ENCODE data around the gene IFI44.

The IFI44 gene

GRCh38 chr1:78678324-78678723, 28.7 kb downstream of the IFI44 start:
- Histone ChIP-seq H3K27me3 (ENCODE audit: insufficient read depth, insufficient read length) (no peaks in the 10 kb centered on the region), H3K36me3 (ENCODE audit: insufficient read depth, insufficient read length, low read length) (no peaks in the 10 kb centered on the region), H3K9me3 (ENCODE audit: insufficient read depth, low read length) (no peaks in the 10 kb centered on the region), H3K9ac (ENCODE audit: insufficient read length, low read depth) (no peak overlapping the region), H3K4me3 (ENCODE audit: insufficient read length, low read depth) (no peak overlapping the region), H3K4me1 (ENCODE audit: insufficient read depth, insufficient read length) (no peaks in the 10 kb centered on the region)
- DNase-seq (ENCODE audit: low read depth, low spot score): no peak
- TF ChIP-seq SUZ12 (IDR thresholded peaks at IDR 0.05; ENCODE audit: extremely low read depth, insufficient read depth, insufficient read length) (no peak), ZNF274 (IDR thresholded peaks at IDR 0.05; ENCODE audit: low read depth, low read length) (no peak), YY1 (IDR thresholded peaks at IDR 0.05; ENCODE audit: insufficient read depth, insufficient read length) (no peak)

- H3K9ac ChIP-seq (ENCODE audit: insufficient read length, low read depth): no peak overlapping the region
- H3K36me3 ChIP-seq (ENCODE audit: insufficient read depth, insufficient read length, low read length): no peaks in the 10 kb centered on the region
- no peaks in the 10 kb centered on the region for H3K27me3 ChIP-seq (ENCODE audit: insufficient read depth, insufficient read length)
- H3K4me1 ChIP-seq (ENCODE audit: insufficient read depth, insufficient read length): no peaks in the 10 kb centered on the region
- H3K9me3 ChIP-seq (ENCODE audit: insufficient read depth, low read length): no peaks in the 10 kb centered on the region
- no peak for TF ChIP-seq ZNF274 (IDR thresholded peaks at IDR 0.05; ENCODE audit: low read depth, low read length)
- H3K4me3 ChIP-seq (ENCODE audit: insufficient read length, low read depth): no peak overlapping the region
- no peak for DNase-seq (ENCODE audit: low read depth, low spot score)
Measured at GRCh38 chr1:78681265-78681664, 31.6 kb downstream of the IFI44 start.

- H3K9ac ChIP-seq (ENCODE audit: insufficient read length, low read depth): no peak overlapping the region
- H3K9me3 ChIP-seq (ENCODE audit: insufficient read depth, low read length): no peaks in the 10 kb centered on the region
- TF ChIP-seq YY1 (IDR thresholded peaks at IDR 0.05; ENCODE audit: insufficient read depth, insufficient read length) (no peak), ZNF274 (IDR thresholded peaks at IDR 0.05; ENCODE audit: low read depth, low read length) (no peak), SUZ12 (IDR thresholded peaks at IDR 0.05; ENCODE audit: extremely low read depth, insufficient read depth, insufficient read length) (no peak)
- no peaks in the 10 kb centered on the region for H3K27me3 ChIP-seq (ENCODE audit: insufficient read depth, insufficient read length)
- H3K36me3 ChIP-seq (ENCODE audit: insufficient read depth, insufficient read length, low read length): no peaks in the 10 kb centered on the region
- no peaks in the 10 kb centered on the region for H3K4me1 ChIP-seq (ENCODE audit: insufficient read depth, insufficient read length)
- no peak for DNase-seq (ENCODE audit: low read depth, low spot score)
- H3K4me3 ChIP-seq (ENCODE audit: insufficient read length, low read depth): no peak overlapping the region
Measured at GRCh38 chr1:78682496-78682895, 32.9 kb downstream of the IFI44 start.

- Histone ChIP-seq H3K9ac (ENCODE audit: insufficient read length, low read depth) (no peak overlapping the region), H3K36me3 (ENCODE audit: insufficient read depth, insufficient read length, low read length) (no peaks in the 10 kb centered on the region), H3K9me3 (ENCODE audit: insufficient read depth, low read length) (no peaks in the 10 kb centered on the region), H3K4me3 (ENCODE audit: insufficient read length, low read depth) (no peak overlapping the region), H3K27me3 (ENCODE audit: insufficient read depth, insufficient read length) (no peaks in the 10 kb centered on the region), H3K4me1 (ENCODE audit: insufficient read depth, insufficient read length) (no peaks in the 10 kb centered on the region)
- no peak for TF ChIP-seq YY1 (IDR thresholded peaks at IDR 0.05; ENCODE audit: insufficient read depth, insufficient read length)
- TF ChIP-seq ZNF274 (IDR thresholded peaks at IDR 0.05; ENCODE audit: low read depth, low read length): no peak
- no peak for TF ChIP-seq SUZ12 (IDR thresholded peaks at IDR 0.05; ENCODE audit: extremely low read depth, insufficient read depth, insufficient read length)
- no peak for DNase-seq (ENCODE audit: low read depth, low spot score)
Measured at GRCh38 chr1:78683079-78683478, 33.4 kb downstream of the IFI44 start.

- Histone ChIP-seq H3K27me3 (ENCODE audit: insufficient read depth, insufficient read length) (no peaks in the 10 kb centered on the region), H3K9me3 (ENCODE audit: insufficient read depth, low read length) (peaks cover 9% of the 10 kb centered on the region; the same call in 1 of the 2 replicates), H3K4me3 (ENCODE audit: insufficient read length, low read depth) (no peak overlapping the region), H3K36me3 (ENCODE audit: insufficient read depth, insufficient read length, low read length) (no peaks in the 10 kb centered on the region), H3K4me1 (ENCODE audit: insufficient read depth, insufficient read length) (no peaks in the 10 kb centered on the region), H3K9ac (ENCODE audit: insufficient read length, low read depth) (no peak overlapping the region)
- no peak for DNase-seq (ENCODE audit: low read depth, low spot score)
- TF ChIP-seq SUZ12 (IDR thresholded peaks at IDR 0.05; ENCODE audit: extremely low read depth, insufficient read depth, insufficient read length): no peak
- TF ChIP-seq ZNF274 (IDR thresholded peaks at IDR 0.05; ENCODE audit: low read depth, low read length): no peak
- no peak for TF ChIP-seq YY1 (IDR thresholded peaks at IDR 0.05; ENCODE audit: insufficient read depth, insufficient read length)
Measured at GRCh38 chr1:78687315-78687714, 37.7 kb downstream of the IFI44 start.

- TF ChIP-seq ZNF274 (IDR thresholded peaks at IDR 0.05; ENCODE audit: low read depth, low read length): no peak
- no peak for TF ChIP-seq SUZ12 (IDR thresholded peaks at IDR 0.05; ENCODE audit: extremely low read depth, insufficient read depth, insufficient read length)
- no peak for TF ChIP-seq YY1 (IDR thresholded peaks at IDR 0.05; ENCODE audit: insufficient read depth, insufficient read length)
- no peak overlapping the region for H3K4me3 ChIP-seq (ENCODE audit: insufficient read length, low read depth)
- H3K27me3 ChIP-seq (ENCODE audit: insufficient read depth, insufficient read length): no peaks in the 10 kb centered on the region
- no peaks in the 10 kb centered on the region for H3K36me3 ChIP-seq (ENCODE audit: insufficient read depth, insufficient read length, low read length)
- DNase-seq (ENCODE audit: low read depth, low spot score): no peak
- H3K4me1 ChIP-seq (ENCODE audit: insufficient read depth, insufficient read length): no peaks in the 10 kb centered on the region
- H3K9me3 ChIP-seq (ENCODE audit: insufficient read depth, low read length): peaks cover 9% of the 10 kb centered on the region; the same call in 1 of the 2 replicates
- no peak overlapping the region for H3K9ac ChIP-seq (ENCODE audit: insufficient read length, low read depth)
Measured at GRCh38 chr1:78687914-78688313, 38.3 kb downstream of the IFI44 start.

GRCh38 chr1:78688697-78689096, 39.1 kb downstream of the IFI44 start:
- H3K9ac ChIP-seq (ENCODE audit: insufficient read length, low read depth): no peak overlapping the region
- H3K9me3 ChIP-seq (ENCODE audit: insufficient read depth, low read length): peaks cover 9% of the 10 kb centered on the region; the same call in 1 of the 2 replicates
- no peak for TF ChIP-seq ZNF274 (IDR thresholded peaks at IDR 0.05; ENCODE audit: low read depth, low read length)
- no peak for TF ChIP-seq SUZ12 (IDR thresholded peaks at IDR 0.05; ENCODE audit: extremely low read depth, insufficient read depth, insufficient read length)
- no peak for TF ChIP-seq YY1 (IDR thresholded peaks at IDR 0.05; ENCODE audit: insufficient read depth, insufficient read length)
- no peak for DNase-seq (ENCODE audit: low read depth, low spot score)
- no peaks in the 10 kb centered on the region for H3K36me3 ChIP-seq (ENCODE audit: insufficient read depth, insufficient read length, low read length)
- H3K27me3 ChIP-seq (ENCODE audit: insufficient read depth, insufficient read length): no peaks in the 10 kb centered on the region
- H3K4me3 ChIP-seq (ENCODE audit: insufficient read length, low read depth): no peak overlapping the region
- H3K4me1 ChIP-seq (ENCODE audit: insufficient read depth, insufficient read length): no peaks in the 10 kb centered on the region

GRCh38 chr1:78690516-78690915, 40.9 kb downstream of the IFI44 start:
- peaks cover 9% of the 10 kb centered on the region; the same call in 1 of the 2 replicates for H3K9me3 ChIP-seq (ENCODE audit: insufficient read depth, low read length)
- no peaks in the 10 kb centered on the region for H3K36me3 ChIP-seq (ENCODE audit: insufficient read depth, insufficient read length, low read length)
- no peak overlapping the region for H3K9ac ChIP-seq (ENCODE audit: insufficient read length, low read depth)
- DNase-seq (ENCODE audit: low read depth, low spot score): no peak
- no peak overlapping the region for H3K4me3 ChIP-seq (ENCODE audit: insufficient read length, low read depth)
- TF ChIP-seq ZNF274 (IDR thresholded peaks at IDR 0.05; ENCODE audit: low read depth, low read length): no peak
- TF ChIP-seq YY1 (IDR thresholded peaks at IDR 0.05; ENCODE audit: insufficient read depth, insufficient read length): no peak
- TF ChIP-seq SUZ12 (IDR thresholded peaks at IDR 0.05; ENCODE audit: extremely low read depth, insufficient read depth, insufficient read length): no peak
- H3K4me1 ChIP-seq (ENCODE audit: insufficient read depth, insufficient read length): no peaks in the 10 kb centered on the region
- no peaks in the 10 kb centered on the region for H3K27me3 ChIP-seq (ENCODE audit: insufficient read depth, insufficient read length)

All from NT2/D1 (cell line).